ENCODE results near the gene IRS1. TPM values are rescaled to one million over a fixed set of nuclear protein-coding genes. Genes with fewer than 3 reads are reported as not detected.

The IRS1 gene
- polyA plus RNA-seq, 2 donors: 1.6 to 3.7 TPM

DNA sequence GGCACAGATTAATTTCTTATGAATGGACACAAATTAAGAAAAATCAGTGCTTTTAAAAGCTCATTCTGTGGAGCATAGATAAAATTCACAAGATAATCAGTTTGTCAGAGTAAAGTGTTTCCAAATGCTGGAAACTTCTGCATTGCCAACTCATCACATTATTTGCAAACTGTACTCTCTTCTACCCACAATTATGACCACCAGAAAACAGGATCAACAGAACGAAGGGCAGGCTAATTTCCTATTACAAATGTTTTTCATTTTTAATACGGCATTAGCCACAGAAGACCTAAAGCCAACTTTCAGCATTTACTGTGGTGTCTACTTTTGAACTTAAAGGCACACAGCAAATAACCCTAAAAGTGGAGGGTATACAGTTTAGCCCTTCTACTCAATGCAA is 6.0 kb downstream of the IRS1 start:
- Histone ChIP-seq H3K36me3 (ENCODE audit: control insufficient read depth in 2 of 2, insufficient read depth in 2 of 2, low read length in 1 of 2) (no peaks in the 10 kb centered on the region), H3K4me3 (ENCODE audit: low read depth in 1 of 2, low read length in 2 of 2) (peak overlapping the region in 1 of 2 donors; percentile 59), H3K27ac (ENCODE audit: low read depth in 2 of 2, low read length in 1 of 2) (no peak overlapping the region), H3K27me3 (ENCODE audit: control insufficient read depth in 1 of 2, insufficient read depth in 2 of 2, low read length in 2 of 2) (no peaks in the 10 kb centered on the region), H3K4me1 (ENCODE audit: control insufficient read depth in 2 of 2, insufficient read depth in 2 of 2, low read length in 1 of 2) (peaks cover 4 to 23% of the 10 kb centered on the region in 2 donors), H3K9me3 (ENCODE audit: control insufficient read depth in 2 of 2, insufficient read depth in 1 of 2, low read depth in 1 of 2, low read length in 1 of 2) (peaks cover 0 to 4% of the 10 kb centered on the region in 2 donors)
- 8 to 28% methylated on average over 2 of the region's 2 CpGs for WGBS, 2 donors

- Histone ChIP-seq H3K27ac (ENCODE audit: low read depth in 2 of 2, low read length in 1 of 2) (peak overlapping the region; percentile 58 to 87), H3K4me3 (ENCODE audit: low read depth in 1 of 2, low read length in 2 of 2) (peak overlapping the region in 1 of 2 donors; percentile 70), H3K36me3 (ENCODE audit: control insufficient read depth in 2 of 2, insufficient read depth in 2 of 2, low read length in 1 of 2) (no peaks in the 10 kb centered on the region), H3K9me3 (ENCODE audit: control insufficient read depth in 2 of 2, insufficient read depth in 1 of 2, low read depth in 1 of 2, low read length in 1 of 2) (no peaks in the 10 kb centered on the region), H3K4me1 (ENCODE audit: control insufficient read depth in 2 of 2, insufficient read depth in 2 of 2, low read length in 1 of 2) (peaks cover 0 to 15% of the 10 kb centered on the region in 2 donors), H3K27me3 (ENCODE audit: control insufficient read depth in 1 of 2, insufficient read depth in 2 of 2, low read length in 2 of 2) (no peaks in the 10 kb centered on the region)
- WGBS, 2 donors: 28 to 32% methylated on average over 7 of the region's 7 CpGs
These were observed 7.3 kb downstream of the IRS1 start for GRCh38 chr2:226792155-226792881.

GRCh38 chr2:226791487-226792081 is 8.0 kb downstream of the IRS1 start:
- peak overlapping the region; percentile 63 to 70 for H3K4me3 ChIP-seq (ENCODE audit: low read depth in 1 of 2, low read length in 2 of 2)
- no peaks in the 10 kb centered on the region for H3K36me3 ChIP-seq (ENCODE audit: control insufficient read depth in 2 of 2, insufficient read depth in 2 of 2, low read length in 1 of 2)
- peaks cover 0 to 13% of the 10 kb centered on the region in 2 donors for H3K4me1 ChIP-seq (ENCODE audit: control insufficient read depth in 2 of 2, insufficient read depth in 2 of 2, low read length in 1 of 2)
- 0% methylated on average over 46 to 56 of the region's 56 CpGs for WGBS, 2 donors
- peak overlapping the region; percentile 87 to 92 for H3K27ac ChIP-seq (ENCODE audit: low read depth in 2 of 2, low read length in 1 of 2)
- H3K27me3 ChIP-seq (ENCODE audit: control insufficient read depth in 1 of 2, insufficient read depth in 2 of 2, low read length in 2 of 2): no peaks in the 10 kb centered on the region
- H3K9me3 ChIP-seq (ENCODE audit: control insufficient read depth in 2 of 2, insufficient read depth in 1 of 2, low read depth in 1 of 2, low read length in 1 of 2): no peaks in the 10 kb centered on the region

GRCh38 chr2:226791056-226791486 is 8.5 kb downstream of the IRS1 start:
- H3K4me3 ChIP-seq (ENCODE audit: low read depth in 1 of 2, low read length in 2 of 2): peak overlapping the region; percentile 63 to 70
- peaks cover 0 to 9% of the 10 kb centered on the region in 2 donors for H3K4me1 ChIP-seq (ENCODE audit: control insufficient read depth in 2 of 2, insufficient read depth in 2 of 2, low read length in 1 of 2)
- H3K27me3 ChIP-seq (ENCODE audit: control insufficient read depth in 1 of 2, insufficient read depth in 2 of 2, low read length in 2 of 2): no peaks in the 10 kb centered on the region
- no peaks in the 10 kb centered on the region for H3K36me3 ChIP-seq (ENCODE audit: control insufficient read depth in 2 of 2, insufficient read depth in 2 of 2, low read length in 1 of 2)
- H3K9me3 ChIP-seq (ENCODE audit: control insufficient read depth in 2 of 2, insufficient read depth in 1 of 2, low read depth in 1 of 2, low read length in 1 of 2): no peaks in the 10 kb centered on the region
- WGBS, 2 donors: 1% methylated on average over 24 of the region's 24 CpGs
- H3K27ac ChIP-seq (ENCODE audit: low read depth in 2 of 2, low read length in 1 of 2): peak overlapping the region; percentile 87 to 92

GRCh38 chr2:226790431-226790830 is 9.2 kb downstream of the IRS1 start:
- no peaks in the 10 kb centered on the region for H3K36me3 ChIP-seq (ENCODE audit: control insufficient read depth in 2 of 2, insufficient read depth in 2 of 2, low read length in 1 of 2)
- 79 to 80% methylated on average over 2 of the region's 2 CpGs for WGBS, 2 donors
- H3K4me1 ChIP-seq (ENCODE audit: control insufficient read depth in 2 of 2, insufficient read depth in 2 of 2, low read length in 1 of 2): peaks cover 0 to 3% of the 10 kb centered on the region in 2 donors
- H3K9me3 ChIP-seq (ENCODE audit: control insufficient read depth in 2 of 2, insufficient read depth in 1 of 2, low read depth in 1 of 2, low read length in 1 of 2): no peaks in the 10 kb centered on the region
- H3K27me3 ChIP-seq (ENCODE audit: control insufficient read depth in 1 of 2, insufficient read depth in 2 of 2, low read length in 2 of 2): no peaks in the 10 kb centered on the region
- H3K27ac ChIP-seq (ENCODE audit: low read depth in 2 of 2, low read length in 1 of 2): peak overlapping the region in 1 of 2 donors; percentile 92
- H3K4me3 ChIP-seq (ENCODE audit: low read depth in 1 of 2, low read length in 2 of 2): peak overlapping the region in 1 of 2 donors; percentile 70

DNA sequence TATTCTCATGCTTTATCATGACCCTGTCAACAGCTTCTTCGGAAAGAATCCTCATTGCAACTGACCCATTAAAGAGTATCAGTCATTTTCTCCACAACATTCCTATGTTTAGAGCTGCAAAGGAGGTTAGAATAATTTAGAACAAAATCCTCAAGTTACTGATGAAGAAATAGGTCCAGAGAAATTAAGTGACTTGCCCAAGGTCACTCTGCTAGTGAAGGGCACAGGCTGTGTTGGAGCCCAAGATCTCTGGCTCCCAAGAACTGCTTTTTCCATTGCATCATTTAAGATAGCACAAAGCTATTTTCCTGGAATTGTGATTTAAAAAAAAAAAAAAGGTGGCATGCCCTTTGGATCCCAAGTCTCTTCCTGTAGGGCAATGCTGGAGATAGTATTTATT is 9.6 kb downstream of the IRS1 start:
- Histone ChIP-seq H3K36me3 (ENCODE audit: control insufficient read depth in 2 of 2, insufficient read depth in 2 of 2, low read length in 1 of 2) (no peaks in the 10 kb centered on the region), H3K9me3 (ENCODE audit: control insufficient read depth in 2 of 2, insufficient read depth in 1 of 2, low read depth in 1 of 2, low read length in 1 of 2) (no peaks in the 10 kb centered on the region), H3K27me3 (ENCODE audit: control insufficient read depth in 1 of 2, insufficient read depth in 2 of 2, low read length in 2 of 2) (no peaks in the 10 kb centered on the region), H3K4me3 (ENCODE audit: low read depth in 1 of 2, low read length in 2 of 2) (no peak overlapping the region), H3K27ac (ENCODE audit: low read depth in 2 of 2, low read length in 1 of 2) (no peak overlapping the region), H3K4me1 (ENCODE audit: control insufficient read depth in 2 of 2, insufficient read depth in 2 of 2, low read length in 1 of 2) (no peaks in the 10 kb centered on the region)
- 80 to 87% methylated on average over 1 of the region's 1 CpG for WGBS, 2 donors

DNA sequence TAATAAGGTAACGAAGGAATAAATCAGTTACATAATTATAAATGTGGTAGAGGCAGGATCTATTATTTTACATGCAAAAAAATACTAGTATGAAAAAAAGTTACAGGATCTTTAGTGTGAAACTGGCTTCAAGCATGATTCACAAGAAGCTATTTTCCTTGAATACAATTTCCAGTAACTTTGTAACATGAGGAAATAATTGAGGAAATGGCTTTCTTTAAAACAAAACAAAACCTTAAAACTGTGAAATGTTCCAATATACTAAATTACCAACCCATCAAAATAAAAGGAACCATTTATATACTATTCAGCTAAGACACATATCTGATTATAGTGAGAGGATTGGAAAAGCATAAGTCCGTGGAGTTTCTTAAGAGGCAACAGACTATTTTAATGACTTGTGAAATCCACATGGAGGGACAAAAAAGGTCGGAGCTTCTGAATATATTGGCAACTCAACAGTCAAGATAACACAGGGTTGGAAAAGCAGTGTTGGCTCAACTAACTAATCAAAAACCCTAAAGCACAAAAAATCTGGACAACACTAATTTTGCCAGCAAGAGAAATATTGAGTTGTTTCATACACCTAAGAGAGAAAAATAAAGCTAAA is 10.6 kb downstream of the IRS1 start:
- WGBS, 2 donors: 60 to 66% methylated on average over 3 of the region's 3 CpGs
- H3K27ac ChIP-seq (ENCODE audit: low read depth in 2 of 2, low read length in 1 of 2): no peak overlapping the region

GRCh38 chr2:226788064-226788463 is 11.6 kb downstream of the IRS1 start:
- H3K36me3 ChIP-seq (ENCODE audit: control insufficient read depth in 2 of 2, insufficient read depth in 2 of 2, low read length in 1 of 2): no peaks in the 10 kb centered on the region
- H3K4me1 ChIP-seq (ENCODE audit: control insufficient read depth in 2 of 2, insufficient read depth in 2 of 2, low read length in 1 of 2): peaks cover 0 to 2% of the 10 kb centered on the region in 2 donors
- no peaks in the 10 kb centered on the region for H3K27me3 ChIP-seq (ENCODE audit: control insufficient read depth in 1 of 2, insufficient read depth in 2 of 2, low read length in 2 of 2)
- H3K9me3 ChIP-seq (ENCODE audit: control insufficient read depth in 2 of 2, insufficient read depth in 1 of 2, low read depth in 1 of 2, low read length in 1 of 2): no peaks in the 10 kb centered on the region
- H3K27ac ChIP-seq (ENCODE audit: low read depth in 2 of 2, low read length in 1 of 2): no peak overlapping the region
- no peak overlapping the region for H3K4me3 ChIP-seq (ENCODE audit: low read depth in 1 of 2, low read length in 2 of 2)

More for the DNA sequence above, 10.6 kb downstream of the IRS1 start:
- no peak overlapping the region for H3K4me3 ChIP-seq (ENCODE audit: low read depth in 1 of 2, low read length in 2 of 2)
- no peaks in the 10 kb centered on the region for H3K4me1 ChIP-seq (ENCODE audit: control insufficient read depth in 2 of 2, insufficient read depth in 2 of 2, low read length in 1 of 2)
- H3K9me3 ChIP-seq (ENCODE audit: control insufficient read depth in 2 of 2, insufficient read depth in 1 of 2, low read depth in 1 of 2, low read length in 1 of 2): no peaks in the 10 kb centered on the region
- H3K36me3 ChIP-seq (ENCODE audit: control insufficient read depth in 2 of 2, insufficient read depth in 2 of 2, low read length in 1 of 2): no peaks in the 10 kb centered on the region
- no peaks in the 10 kb centered on the region for H3K27me3 ChIP-seq (ENCODE audit: control insufficient read depth in 1 of 2, insufficient read depth in 2 of 2, low read length in 2 of 2)

- H3K4me1 ChIP-seq (ENCODE audit: control insufficient read depth in 2 of 2, insufficient read depth in 2 of 2, low read length in 1 of 2): peaks cover 0 to 2% of the 10 kb centered on the region in 2 donors
These were observed 15.7 kb downstream of the IRS1 start for GRCh38 chr2:226783885-226784284.

More at GRCh38 chr2:226783885-226784284, 15.7 kb downstream of the IRS1 start:
- H3K4me3 ChIP-seq (ENCODE audit: low read depth in 1 of 2, low read length in 2 of 2): no peak overlapping the region
- no peaks in the 10 kb centered on the region for H3K27me3 ChIP-seq (ENCODE audit: control insufficient read depth in 1 of 2, insufficient read depth in 2 of 2, low read length in 2 of 2)
- no peaks in the 10 kb centered on the region for H3K9me3 ChIP-seq (ENCODE audit: control insufficient read depth in 2 of 2, insufficient read depth in 1 of 2, low read depth in 1 of 2, low read length in 1 of 2)
- no peak overlapping the region for H3K27ac ChIP-seq (ENCODE audit: low read depth in 2 of 2, low read length in 1 of 2)
- no peaks in the 10 kb centered on the region for H3K36me3 ChIP-seq (ENCODE audit: control insufficient read depth in 2 of 2, insufficient read depth in 2 of 2, low read length in 1 of 2)
- 96 to 98% methylated on average over 2 of the region's 2 CpGs for WGBS, 2 donors
